PC-3 (cell line): Measurements from ENCODE around the gene C1GALT1. TPM values are rescaled to one million over a fixed set of nuclear protein-coding genes. Genes with fewer than 3 reads are reported as not detected.

Source experiments
- ATAC-seq: fragments of 200-7000 bp; cut with Tn5 transposase; 2 replicates; pipeline ENCODE4 v1.9.1; 2020; ENCODE audit warnings: mild to moderate bottlenecking, moderate library complexity
- BruUV-seq: library from RNA; stranded (reverse); fragments of 400-500 nt; replicated peaks from 2 replicates; lab custom pipeline; 2021; lab: Mats Ljungman, UMichigan
- CTCF ChIA-PET: fragments of 300-600 bp; sonication (Branson Sonifier 250); formaldehyde crosslinking; loops from one replicate; lab custom pipeline; 2022; ENCODE audit warnings: antibody characterized with exemption; lab: Charles Lee
- POLR2A ChIA-PET: fragments of 300-600 bp; sonication (Branson Sonifier 250); formaldehyde crosslinking; loops from one replicate; lab custom pipeline; 2022; ENCODE audit warnings: antibody characterized with exemption; ENCODE audit not compliant: unreplicated experiment; lab: Charles Lee
- DNase-seq: peaks from one replicate; pipeline ENCODE4 v3.0.0-alpha.2; 2015
- H2AFZ ChIP-seq: fragments of 300-600 bp; sonication (generic); 2 replicates; pipeline ENCODE4 v1.6.0; 2016; ENCODE audit warnings: antibody characterized with exemption, low read length
- H3F3A ChIP-seq: fragments of 300-600 bp; sonication (generic); one replicate; pipeline ENCODE4 v1.6.0; 2017; ENCODE audit warnings: antibody characterized with exemption, low read length, control low read depth, mild to moderate bottlenecking; ENCODE audit not compliant: unreplicated experiment
- H3K27ac ChIP-seq: fragments of 300-600 bp; sonication (generic); 2 replicates; pipeline ENCODE4 v1.5.1; 2016; ENCODE audit warnings: mild to moderate bottlenecking, low read length
- H3K27me3 ChIP-seq: fragments of 300-600 bp; sonication (generic); 2 replicates; pipeline ENCODE4 v1.6.1; 2016; ENCODE audit warnings: low read length, mixed read lengths
- H3K36me3 ChIP-seq: fragments of 300-600 bp; sonication (generic); 2 replicates; pipeline ENCODE4 v1.6.1; 2016; ENCODE audit warnings: low read depth, mixed run types, low read length, mixed read lengths
- H3K4me1 ChIP-seq: fragments of 300-600 bp; sonication (generic); 2 replicates; pipeline ENCODE4 v1.5.1; 2016; ENCODE audit warnings: low read length; ENCODE audit not compliant: insufficient read depth
- H3K4me2 ChIP-seq: fragments of 300-600 bp; sonication (generic); 2 replicates; pipeline ENCODE4 v1.6.0; 2016; ENCODE audit warnings: low read length
- H3K4me3 ChIP-seq: fragments of 300-600 bp; sonication (generic); 2 replicates; pipeline ENCODE4 v1.5.1; 2016; ENCODE audit warnings: mild to moderate bottlenecking, low read length, mixed read lengths
- H3K79me2 ChIP-seq: fragments of 300-600 bp; sonication (generic); 2 replicates; pipeline ENCODE4 v1.6.1; 2017; ENCODE audit warnings: low read length, mixed read lengths
- H3K9ac ChIP-seq: fragments of 300-600 bp; sonication (generic); 2 replicates; pipeline ENCODE4 v1.6.0; 2016; ENCODE audit warnings: mild to moderate bottlenecking, low read length
- H3K9me2 ChIP-seq: fragments of 300-600 bp; sonication (generic); replicated peaks from 2 replicates; pipeline ENCODE4 v1.6.1; 2016; ENCODE audit warnings: mixed run types, low read length, mixed read lengths
- H3K9me3 ChIP-seq: fragments of 300-600 bp; sonication (generic); 2 replicates; pipeline ENCODE4 v1.6.1; 2016; ENCODE audit warnings: low read length, mixed read lengths
- H4K20me1 ChIP-seq: fragments of 300-600 bp; sonication (generic); 2 replicates; pipeline ENCODE4 v1.6.1; 2016; ENCODE audit warnings: low read length, mixed read lengths
- CTCF ChIP-seq: fragments of 300-600 bp; sonication (generic); conservative IDR thresholded peaks from 2 replicates; pipeline ENCODE4 v1.5.1; 2017; ENCODE audit warnings: antibody characterized with exemption, low read depth, mild to moderate bottlenecking, low read length
- EZH2 ChIP-seq: fragments of 300-600 bp; sonication (generic); IDR thresholded peaks from one replicate; pipeline ENCODE4 v1.6.1; 2017; ENCODE audit warnings: antibody characterized with exemption, mild to moderate bottlenecking, low read length; ENCODE audit not compliant: unreplicated experiment
- EZH2phosphoT487 ChIP-seq: fragments of 300-600 bp; sonication (generic); IDR thresholded peaks from 2 replicates; pipeline ENCODE4 v1.6.1; 2018; ENCODE audit warnings: mild to moderate bottlenecking, antibody characterized with exemption, low read length, borderline replicate concordance
- intact Hi-C: fragments of 100-400 bp; cut with micrococcal nuclease; formaldehyde crosslinking; loops from 2 replicates; pipeline ENCODE4 v1.9.0; 2023
- total RNA-seq: library from RNA; depleted of rRNA; stranded (reverse); fragments of >200 nt; gene quantifications from 2 replicates; pipeline ENCODE4 v1.2.3, GENCODE V29; 2014

The C1GALT1 gene
- total RNA-seq, 1 experiment from 2014 or later = 32.3 TPM

- Histone ChIP-seq H3F3A (no peaks in the 10 kb centered on the region), H4K20me1 (no peaks in the 10 kb centered on the region), H3K36me3 (no peaks in the 10 kb centered on the region), H3K9ac (no peak overlapping the region), H3K4me2 (no peak overlapping the region), H3K27me3 (no peaks in the 10 kb centered on the region), H3K79me2 (no peaks in the 10 kb centered on the region), H3K4me3 (no peak overlapping the region), H3K9me2 (no peaks in the 10 kb centered on the region), H2AFZ (no peak overlapping the region), H3K27ac (no peak overlapping the region), H3K4me1 (no peaks in the 10 kb centered on the region), H3K9me3 (no peaks in the 10 kb centered on the region)
- POLR2A ChIA-PET = no interaction called here
- CTCF ChIA-PET = interaction anchor here (0.7 kb wide), 1 partner anchor 807 kb away, joined by 3 read pairs; no protein-coding TSS in a partner anchor
- DNase-seq (no peak), ATAC-seq (no peak)
- TF ChIP-seq EZH2 = no peak
- no peak for TF ChIP-seq EZH2phosphoT487
- TF ChIP-seq CTCF = no peak
- intact Hi-C loops = no loop called here
- BruUV-seq = no TSS peak
Measured at GRCh38 chr7:7263297-7264230, 81.2 kb downstream of the C1GALT1 start.

- H3K36me3 ChIP-seq = no peaks in the 10 kb centered on the region
- no peaks in the 10 kb centered on the region for H3K9me3 ChIP-seq
- no TSS peak for BruUV-seq
- no peak overlapping the region for H3K27ac ChIP-seq
- POLR2A ChIA-PET = no interaction called here
- H3K9me2 ChIP-seq = no peaks in the 10 kb centered on the region
- no peak overlapping the region for H3K4me2 ChIP-seq
- intact Hi-C loops = no loop called here
- H3F3A ChIP-seq = no peaks in the 10 kb centered on the region
- H3K4me3 ChIP-seq = no peak overlapping the region
- H3K27me3 ChIP-seq = no peaks in the 10 kb centered on the region
- no peak for DNase-seq
- no peak overlapping the region for H2AFZ ChIP-seq
- no peaks in the 10 kb centered on the region for H3K4me1 ChIP-seq
- CTCF ChIA-PET = no interaction called here
- H4K20me1 ChIP-seq = no peaks in the 10 kb centered on the region
- no peak overlapping the region for H3K9ac ChIP-seq
- no peaks in the 10 kb centered on the region for H3K79me2 ChIP-seq
- ATAC-seq = no peak
- no peak for TF ChIP-seq EZH2phosphoT487
- TF ChIP-seq EZH2 = no peak
- TF ChIP-seq CTCF = no peak
Measured at GRCh38 chr7:7264306-7265040, 82.1 kb downstream of the C1GALT1 start.
